NB4 (cell line): ENCODE data around the gene TCERG1L.

Experiments
- POLR2A ChIP-seq: IDR thresholded peaks from 2 replicates; pipeline ENCODE4 v1.6.1; 2011; ENCODE audit warnings: mild to moderate bottlenecking; ENCODE audit not compliant: insufficient read length; ENCODE audit errors: extremely low read depth
- TF ChIP-seq, protein P1 (sequence below): IDR thresholded peaks from one replicate; pipeline ENCODE4 v1.5.1; 2012; ENCODE audit warnings: low read depth, low read length

DNA sequence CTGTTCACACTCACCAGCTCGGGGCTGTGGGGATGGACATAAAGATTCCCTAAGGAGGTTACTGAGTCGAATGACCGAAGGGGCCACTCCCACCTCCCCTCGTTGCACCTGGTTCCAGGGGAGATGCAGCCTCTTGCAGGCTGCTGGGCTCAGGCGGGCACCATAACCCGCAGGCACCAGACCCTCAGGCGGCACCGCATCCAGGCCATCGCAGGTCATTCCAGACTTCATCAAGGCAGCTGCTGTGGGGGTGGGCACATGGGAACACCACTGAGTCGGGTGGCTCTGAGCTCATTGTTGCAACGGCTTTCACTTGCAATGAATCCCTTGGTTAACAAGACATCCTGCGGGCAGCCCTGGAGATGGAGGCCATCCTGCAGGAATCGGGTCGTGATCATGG lies 221.7 kb downstream of the TCERG1L start:
- TF ChIP-seq, protein P1, sequence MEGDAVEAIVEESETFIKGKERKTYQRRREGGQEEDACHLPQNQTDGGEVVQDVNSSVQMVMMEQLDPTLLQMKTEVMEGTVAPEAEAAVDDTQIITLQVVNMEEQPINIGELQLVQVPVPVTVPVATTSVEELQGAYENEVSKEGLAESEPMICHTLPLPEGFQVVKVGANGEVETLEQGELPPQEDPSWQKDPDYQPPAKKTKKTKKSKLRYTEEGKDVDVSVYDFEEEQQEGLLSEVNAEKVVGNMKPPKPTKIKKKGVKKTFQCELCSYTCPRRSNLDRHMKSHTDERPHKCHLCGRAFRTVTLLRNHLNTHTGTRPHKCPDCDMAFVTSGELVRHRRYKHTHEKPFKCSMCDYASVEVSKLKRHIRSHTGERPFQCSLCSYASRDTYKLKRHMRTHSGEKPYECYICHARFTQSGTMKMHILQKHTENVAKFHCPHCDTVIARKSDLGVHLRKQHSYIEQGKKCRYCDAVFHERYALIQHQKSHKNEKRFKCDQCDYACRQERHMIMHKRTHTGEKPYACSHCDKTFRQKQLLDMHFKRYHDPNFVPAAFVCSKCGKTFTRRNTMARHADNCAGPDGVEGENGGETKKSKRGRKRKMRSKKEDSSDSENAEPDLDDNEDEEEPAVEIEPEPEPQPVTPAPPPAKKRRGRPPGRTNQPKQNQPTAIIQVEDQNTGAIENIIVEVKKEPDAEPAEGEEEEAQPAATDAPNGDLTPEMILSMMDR = no peak
- no peak for TF ChIP-seq POLR2A
